Adrenal gland (tissue), 12 donors: ENCODE data around the gene P4HA2. TPM values are rescaled to one million over a fixed set of nuclear protein-coding genes. Genes with fewer than 3 reads are reported as not detected.
A peak's percentile ranks its signal among the peaks of the same experiment; 100 is the strongest.

ENCODE experiments used
- DNase-seq, 7 donors: peaks; one replicate each; pipeline ENCODE4 v3.0.0-alpha.2; 2019 to 2020
- H3K27ac ChIP-seq, 5 donors: fragments of 200-600 bp; sonication (generic) in 4 of 5; 1 replicate in 3 of 5; 2 replicates in 2 of 5; pipeline versions ENCODE4 v1.5.1 to v1.8.0; 2016 to 2020; ENCODE audit warnings: mild to moderate bottlenecking in 1 of 5
- H3K27me3 ChIP-seq: fragments of 200-600 bp; 2 replicates; pipeline ENCODE4 v1.8.0; 2021
- H3K36me3 ChIP-seq, 2 donors: fragments of 200-600 bp; replicated peaks in 1 of 2; 1 replicate in 1 of 2; 2 replicates in 1 of 2; pipeline versions ENCODE4 v1.5.1 to v1.8.0; 2018 to 2022
- H3K4me1 ChIP-seq, 2 donors: fragments of 200-600 bp; replicated peaks in 1 of 2; 1 replicate in 1 of 2; 2 replicates in 1 of 2; pipeline versions ENCODE4 v1.5.1 to v1.8.0; 2018 to 2021
- H3K4me3 ChIP-seq, 4 donors: fragments of 200-600 bp; sonication (generic) in 3 of 4; one replicate each; pipeline ENCODE4 v1.5.1; 2016 to 2018
- H3K9me3 ChIP-seq, 3 donors: fragments of 200-600 bp; sonication (generic) in 1 of 3; replicated peaks in 1 of 3; 1 replicate in 2 of 3; 2 replicates in 1 of 3; pipeline versions ENCODE4 v1.5.1 to v1.8.0; 2016 to 2021
- POLR2A ChIP-seq, 2 donors: fragments of 450-650 bp; IDR thresholded peaks; one replicate each; pipeline ENCODE4 v1.6.1; 2017; ENCODE audit warnings: antibody characterized with exemption in 2 of 2, mild to moderate bottlenecking in 2 of 2, moderate library complexity in 1 of 2
- WGBS, 4 donors: extraction: QIAGEN DNeasy Blood & Tissue Kit in 2 of 4; methylation state at CpG; one replicate each; pipeline versions ENCODE4 v1.1.5 to v1.1.7; 2013 to 2017; 5-methylcytosine and 5-hydroxymethylcytosine counted together
- intact Hi-C, 2 donors: fragments of 100-400 bp; cut with DNase I; formaldehyde crosslinking; loops; one replicate each; pipeline versions ENCODE4 v1.14.1 to v1.15.0; 2022 to 2023
- polyA plus RNA-seq, 3 donors: library from polyadenylated mRNA; stranded (reverse); fragments of 200-250 nt in 2 of 3; fragments of 350-450 nt in 1 of 3; fragmentation: Illumina TruSeq in 1 of 3; extraction: RNeasy Lipid Tissue Mini Kit (QIAGEN cat#74804) in 1 of 3; gene quantifications; one replicate each; pipeline ENCODE4 v1.2.3, GENCODE V29; 2013 to 2014
- total RNA-seq, 9 donors: library from RNA; depleted of rRNA in 4 of 9; stranded (reverse); fragments of >200 nt in 4 of 9; fragments of 120-200 nt in 1 of 9; fragmentation: NEBNext Ultra II Directional in 1 of 9; extraction: Animal tissue kit (Norgen Biotek cat#: 25700) in 1 of 9; gene quantifications; one replicate each; pipeline versions ENCODE4 v1.1.0 to v1.2.4, GENCODE V29; 2013 to 2023
- TF ChIP-seq, protein P1 (sequence below), 6 experiments: fragments of 450-650 bp in 4 of 6; fragments of 200-600 bp in 2 of 6; sonication (generic) in 1 of 6; IDR thresholded peaks; 1 replicate in 5 of 6; 2 replicates in 1 of 6; pipeline versions ENCODE4 v1.5.1 to v1.8.0; 2016 to 2021; ENCODE audit warnings: antibody characterized with exemption in 6 of 6, mild to moderate bottlenecking in 2 of 6, moderate library complexity in 1 of 6
- donor health status: healthy with polysubstance abuse.
- donor health status: Bipolar disorder and iron deficiency.
- donor health status: DM: yes; HTN: yes; CAD: no.
- donor health status: DM: no; HTN: no; CAD: no.
- donor health status: DM: no; HTN: no; CAD: no.
- donor health status: DM: yes; HTN: yes; CAD: no.

Gene P4HA2
- total and polyA plus RNA-seq, 12 donors = 9.9 to 34.0 (median 15.5) TPM

DNA sequence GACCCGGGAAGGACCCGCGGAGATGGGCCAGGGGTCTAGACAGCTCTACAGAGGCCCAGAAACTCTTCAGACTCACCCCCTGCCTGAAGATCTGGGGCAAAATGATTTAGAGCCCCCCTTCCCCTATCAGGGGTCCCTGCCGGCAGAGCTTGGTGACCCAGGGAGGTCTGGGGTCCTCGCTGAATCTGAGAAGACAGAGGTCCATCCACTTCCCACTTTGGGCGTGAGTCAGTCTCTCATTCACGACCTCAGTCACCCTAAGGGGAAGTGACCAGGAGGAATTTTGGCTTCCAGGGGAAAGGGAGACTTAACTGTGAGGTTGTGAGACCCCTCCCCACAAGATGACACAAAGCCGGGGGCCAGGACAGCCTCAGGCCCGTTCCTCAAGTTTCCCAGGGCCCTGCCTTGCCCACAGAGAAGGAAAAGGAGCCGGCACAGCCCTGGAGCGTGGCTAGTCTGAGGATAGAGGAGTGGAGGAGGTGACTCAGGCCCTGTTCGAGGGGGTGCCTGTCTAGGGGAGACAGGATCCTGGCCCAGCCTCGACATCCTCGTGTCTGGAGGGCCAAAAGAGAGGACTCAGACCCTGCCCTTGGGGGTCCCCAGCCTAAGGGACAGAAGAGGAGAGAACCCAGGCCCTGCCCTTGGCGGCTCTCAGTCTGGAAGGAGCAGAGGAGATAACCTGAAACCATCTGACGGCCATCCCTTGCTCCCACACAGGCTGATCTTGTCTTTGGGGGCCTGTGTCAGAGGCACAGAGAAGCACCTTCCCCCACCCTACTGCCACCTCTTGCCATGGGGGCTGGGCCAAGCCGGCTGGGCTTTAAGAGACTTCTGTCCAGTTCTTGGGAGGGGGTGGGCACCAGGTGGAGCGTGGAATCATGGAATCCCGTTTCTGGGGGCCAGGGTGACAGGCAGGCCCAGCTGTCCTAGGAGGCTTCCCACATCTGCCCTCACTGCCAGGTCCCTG, 30.7 kb upstream of the P4HA2 start:
- intact Hi-C loops = no loop called here
- WGBS, 4 donors = 61 to 73% (median 65%) methylated on average over 7 to 19 of the region's 19 CpGs
- no peaks in the 10 kb centered on the region for H3K27me3 ChIP-seq
- no peak for TF ChIP-seq POLR2A (IDR thresholded peaks at IDR 0.05)
- TF ChIP-seq, protein P1, sequence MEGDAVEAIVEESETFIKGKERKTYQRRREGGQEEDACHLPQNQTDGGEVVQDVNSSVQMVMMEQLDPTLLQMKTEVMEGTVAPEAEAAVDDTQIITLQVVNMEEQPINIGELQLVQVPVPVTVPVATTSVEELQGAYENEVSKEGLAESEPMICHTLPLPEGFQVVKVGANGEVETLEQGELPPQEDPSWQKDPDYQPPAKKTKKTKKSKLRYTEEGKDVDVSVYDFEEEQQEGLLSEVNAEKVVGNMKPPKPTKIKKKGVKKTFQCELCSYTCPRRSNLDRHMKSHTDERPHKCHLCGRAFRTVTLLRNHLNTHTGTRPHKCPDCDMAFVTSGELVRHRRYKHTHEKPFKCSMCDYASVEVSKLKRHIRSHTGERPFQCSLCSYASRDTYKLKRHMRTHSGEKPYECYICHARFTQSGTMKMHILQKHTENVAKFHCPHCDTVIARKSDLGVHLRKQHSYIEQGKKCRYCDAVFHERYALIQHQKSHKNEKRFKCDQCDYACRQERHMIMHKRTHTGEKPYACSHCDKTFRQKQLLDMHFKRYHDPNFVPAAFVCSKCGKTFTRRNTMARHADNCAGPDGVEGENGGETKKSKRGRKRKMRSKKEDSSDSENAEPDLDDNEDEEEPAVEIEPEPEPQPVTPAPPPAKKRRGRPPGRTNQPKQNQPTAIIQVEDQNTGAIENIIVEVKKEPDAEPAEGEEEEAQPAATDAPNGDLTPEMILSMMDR (IDR thresholded peaks at IDR 0.05) = no peak
- H3K36me3 ChIP-seq = no peaks in the 10 kb centered on the region
- peak in 5 of 7 donors; percentile 2 to 66 (median 24) for DNase-seq
- peak overlapping the region in 3 of 5 donors; percentile 55 to 87 (median 87) for H3K27ac ChIP-seq
- H3K9me3 ChIP-seq = no peaks in the 10 kb centered on the region
- H3K4me3 ChIP-seq = peak overlapping the region in 1 of 4 donors; percentile 52
- peaks cover 4 to 20% of the 10 kb centered on the region in 2 donors for H3K4me1 ChIP-seq

DNA sequence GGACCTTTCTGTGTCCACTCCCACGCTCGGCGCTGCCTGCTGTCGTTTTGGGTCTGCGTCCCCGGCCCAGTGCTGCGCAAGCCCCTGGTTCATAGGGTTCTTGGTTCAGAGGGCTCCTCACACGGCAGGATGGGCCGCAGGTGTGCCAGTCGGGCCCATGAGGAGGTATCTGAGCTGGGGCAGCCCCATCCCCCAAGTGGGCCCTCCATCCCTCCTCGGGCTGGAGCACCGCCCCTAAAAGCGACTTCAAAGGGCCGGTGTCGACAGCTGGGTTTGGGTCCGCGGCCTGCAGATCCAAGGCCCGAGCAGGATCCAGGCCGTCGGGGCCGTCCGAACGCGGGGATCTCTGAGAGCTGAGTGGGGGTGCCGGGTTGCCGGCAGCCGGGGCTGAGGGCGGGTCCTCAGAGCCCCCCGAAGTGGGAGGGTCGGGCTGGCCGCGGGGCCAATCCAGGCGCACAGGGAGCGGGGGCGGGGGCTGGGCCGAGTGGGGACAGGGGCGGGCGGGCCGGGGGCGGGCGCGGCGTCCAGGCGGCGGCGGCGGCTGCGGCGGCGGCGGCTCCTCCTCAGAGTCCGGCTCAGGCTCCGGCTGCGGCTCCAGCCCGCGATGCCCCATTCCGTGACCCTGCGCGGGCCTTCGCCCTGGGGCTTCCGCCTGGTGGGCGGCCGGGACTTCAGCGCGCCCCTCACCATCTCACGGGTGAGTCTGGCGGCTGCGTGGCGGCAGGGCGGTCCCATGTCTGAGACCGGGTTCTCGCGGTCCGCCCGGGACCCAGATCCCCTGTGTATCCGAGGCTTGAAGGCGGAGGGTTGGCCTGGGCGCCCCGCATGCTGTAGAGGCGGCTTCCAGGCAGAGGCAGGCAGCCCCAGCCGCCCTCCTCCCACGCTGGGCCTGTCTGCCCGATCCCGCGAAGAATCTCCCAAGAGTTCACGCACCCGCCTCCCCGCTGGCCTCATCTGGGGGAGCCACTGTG, 29.8 kb upstream of the P4HA2 start, which contains the start of gene PDLIM4:
Gene PDLIM4 (plus strand): TSS at position 566 of the 971 bp plus-strand sequence. CDS start 39 bp downstream, at position 605.
- 26 to 67% (median 40%) methylated on average over 18 to 85 of the region's 88 CpGs for WGBS, 4 donors
- peak in 5 of 7 donors; percentile 5 to 59 (median 27) for DNase-seq

DNA sequence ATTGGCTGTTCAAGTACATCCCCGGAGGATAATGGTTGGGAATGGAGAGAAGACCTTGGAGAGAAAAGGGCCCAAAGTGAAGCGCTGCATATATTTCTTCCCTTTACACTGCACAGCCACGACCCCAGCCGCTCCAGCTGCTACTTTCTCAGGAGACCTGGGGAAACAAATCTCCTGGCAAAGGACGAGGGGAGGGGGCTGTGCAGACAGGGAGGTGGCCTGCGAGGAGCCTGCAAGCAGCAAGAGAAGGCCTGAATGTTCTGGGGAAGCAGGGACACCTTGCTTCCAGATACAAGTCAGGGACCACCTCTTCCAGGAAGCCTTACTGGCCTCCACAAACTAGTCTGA, 29.1 kb upstream of the P4HA2 start:
- H3K36me3 ChIP-seq = no peaks in the 10 kb centered on the region
- no peak for TF ChIP-seq POLR2A (IDR thresholded peaks at IDR 0.05)
- TF ChIP-seq, protein P1 (IDR thresholded peaks at IDR 0.05) = no peak
- no peak for DNase-seq
- 89 to 96% (median 93%) methylated on average over 5 to 6 of the region's 6 CpGs for WGBS, 4 donors
- H3K27ac ChIP-seq = peak overlapping the region in 2 of 5 donors; percentile 87
- peaks cover 0 to 16% of the 10 kb centered on the region in 2 donors for H3K4me1 ChIP-seq
- no peaks in the 10 kb centered on the region for H3K27me3 ChIP-seq
- no peaks in the 10 kb centered on the region for H3K9me3 ChIP-seq
- intact Hi-C loops = no loop called here
- H3K4me3 ChIP-seq = no peak overlapping the region

More for the DNA sequence above, 29.8 kb upstream of the P4HA2 start, which contains the start of gene PDLIM4:
- Histone ChIP-seq H3K9me3 (no peaks in the 10 kb centered on the region), H3K4me3 (peak within 1 kb of the TSS in 2 of 4 donors; percentile 20 to 52), H3K27me3 (no peaks in the 10 kb centered on the region), H3K36me3 (no peaks in the 10 kb centered on the region), H3K4me1 (peaks cover 0 to 16% of the 10 kb centered on the region in 2 donors), H3K27ac (peak within 1 kb of the TSS in 3 of 5 donors; percentile 55 to 87 (median 87))
- peak in 1 of 2 donors; percentile 11 for TF ChIP-seq POLR2A (IDR thresholded peaks at IDR 0.05)
- TF ChIP-seq, protein P1 (IDR thresholded peaks at IDR 0.05) = no peak
- intact Hi-C loops = no loop called here
